CD14-positive monocyte (primary cell): ENCODE measurements around the gene ANK2. TPM values are rescaled to one million over a fixed set of nuclear protein-coding genes. Genes with fewer than 3 reads are reported as not detected.

Source experiments
- DNase-seq, 3 donors: peaks; one replicate each; pipeline ENCODE4 v3.0.0-alpha.2; 2011 to 2022
- H2AFZ ChIP-seq: 2 replicates; pipeline ENCODE4 v1.6.0; 2012; ENCODE audit warnings: mild to moderate bottlenecking, low read depth, low read length, inconsistent platforms; ENCODE audit not compliant: insufficient read depth, poor library complexity, severe bottlenecking
- H3K27ac ChIP-seq, 2 donors: 1 replicate in 1 of 2; 2 replicates in 1 of 2; pipeline ENCODE4 v1.5.1; 2012 to 2013; ENCODE audit warnings: low read length in 2 of 2, control low read depth in 1 of 2, inconsistent platforms in 1 of 2, low read depth in 1 of 2, mild to moderate bottlenecking in 1 of 2
- H3K27me3 ChIP-seq, 2 donors: one replicate each; pipeline versions ENCODE4 v1.6.0 to v1.6.1; 2011 to 2013; ENCODE audit warnings: low read length in 2 of 2; ENCODE audit not compliant: control insufficient read depth in 2 of 2, insufficient read depth in 2 of 2
- H3K36me3 ChIP-seq, 2 donors: replicated peaks in 1 of 2; 1 replicate in 1 of 2; 2 replicates in 1 of 2; pipeline versions ENCODE4 v1.5.1 to v1.6.1; 2012 to 2013; ENCODE audit warnings: low read length in 2 of 2, control low read depth in 1 of 2, inconsistent platforms in 1 of 2, mild to moderate bottlenecking in 1 of 2; ENCODE audit not compliant: insufficient read depth in 2 of 2, control insufficient read depth in 1 of 2
- H3K4me1 ChIP-seq, 2 donors: 1 replicate in 1 of 2; 2 replicates in 1 of 2; pipeline versions ENCODE4 v1.5.1 to v1.6.1; 2012 to 2013; ENCODE audit warnings: low read length in 2 of 2, control low read depth in 1 of 2, inconsistent platforms in 1 of 2, mild to moderate bottlenecking in 1 of 2, moderate library complexity in 1 of 2; ENCODE audit not compliant: insufficient read depth in 2 of 2, control insufficient read depth in 1 of 2
- H3K4me2 ChIP-seq: replicated peaks from 2 replicates; pipeline ENCODE3; 2012; ENCODE audit warnings: low read length, moderate library complexity, mild to moderate bottlenecking; ENCODE audit not compliant: poor library complexity, severe bottlenecking; ENCODE audit errors: extremely low read depth
- H3K4me3 ChIP-seq, 3 experiments: fragments of 200-600 bp in 1 of 3; sonication (generic) in 1 of 3; replicated peaks in 1 of 3; 1 replicate in 2 of 3; 2 replicates in 1 of 3; pipeline ENCODE4 v1.5.1; 2011 to 2013; ENCODE audit warnings: low read length in 3 of 3, mild to moderate bottlenecking in 3 of 3, control low read depth in 2 of 3, low read depth in 2 of 3, inconsistent platforms in 1 of 3, moderate library complexity in 1 of 3
- H3K79me2 ChIP-seq: 2 replicates; pipeline ENCODE4 v1.6.0; 2012; ENCODE audit warnings: mild to moderate bottlenecking, control low read depth, inconsistent platforms, low read length, moderate library complexity; ENCODE audit not compliant: insufficient read depth
- H3K9ac ChIP-seq: 2 replicates; pipeline ENCODE4 v1.6.0; 2017; ENCODE audit warnings: low read length, mild to moderate bottlenecking; ENCODE audit not compliant: insufficient read depth, poor library complexity, severe bottlenecking
- H3K9me3 ChIP-seq, 2 donors: replicated peaks in 1 of 2; 1 replicate in 1 of 2; 2 replicates in 1 of 2; pipeline versions ENCODE4 v1.5.1 to v1.6.1; 2012 to 2013; ENCODE audit warnings: low read length in 2 of 2, control low read depth in 1 of 2; ENCODE audit not compliant: control insufficient read depth in 1 of 2, insufficient read depth in 1 of 2
- H4K20me1 ChIP-seq: 2 replicates; pipeline ENCODE4 v1.6.0; 2012; ENCODE audit warnings: mild to moderate bottlenecking, low read length, control low read depth, moderate library complexity; ENCODE audit not compliant: insufficient read depth
- H3K27ac Mint-ChIP-seq, 7 donors: one replicate each; pipeline ENCODE4 v1.8.0; 2020; ENCODE audit warnings: mild to moderate bottlenecking in 7 of 7, mixed read lengths in 7 of 7, moderate library complexity in 6 of 7, inconsistent platforms in 2 of 7
- H3K27me3 Mint-ChIP-seq, 3 donors: one replicate each; pipeline ENCODE4 v1.8.0; 2021 to 2022; ENCODE audit warnings: low read depth in 3 of 3, mild to moderate bottlenecking in 3 of 3, mixed read lengths in 3 of 3, moderate library complexity in 3 of 3, inconsistent platforms in 1 of 3
- H3K36me3 Mint-ChIP-seq, 2 donors: one replicate each; pipeline ENCODE4 v1.8.0; 2020; ENCODE audit warnings: mixed read lengths in 2 of 2, inconsistent platforms in 1 of 2, mild to moderate bottlenecking in 1 of 2
- H3K4me1 Mint-ChIP-seq: one replicate; pipeline ENCODE4 v1.8.0; 2020; ENCODE audit warnings: mild to moderate bottlenecking, mixed read lengths
- H3K4me3 Mint-ChIP-seq, 2 donors: one replicate each; pipeline ENCODE4 v1.8.0; 2020; ENCODE audit warnings: mild to moderate bottlenecking in 2 of 2, mixed read lengths in 2 of 2, moderate library complexity in 1 of 2
- H3K9me3 Mint-ChIP-seq, 7 donors: one replicate each; pipeline ENCODE4 v1.8.0; 2020 to 2022; ENCODE audit warnings: mixed read lengths in 7 of 7, mild to moderate bottlenecking in 6 of 7, moderate library complexity in 6 of 7, inconsistent platforms in 2 of 7
- CTCF ChIP-seq: fragments of 200-600 bp; IDR thresholded peaks from one replicate; pipeline ENCODE4 v1.8.0; 2022; ENCODE audit warnings: antibody characterized with exemption, mild to moderate bottlenecking
- WGBS: methylation state at CpG from one replicate; pipeline ENCODE4 v1.1.5; 2013; ENCODE audit warnings: missing lambda C conversion rate; ENCODE audit not compliant: insufficient coverage; 5-methylcytosine and 5-hydroxymethylcytosine counted together
- intact Hi-C, 2 donors: fragments of 100-400 bp; cut with micrococcal nuclease; formaldehyde crosslinking; loops; one replicate each; pipeline versions ENCODE4 v1.15.0 to v1.15.1; 2023
- polyA plus RNA-seq, 3 donors: library from polyadenylated mRNA; depleted of rRNA in 1 of 3; unstranded in 2 of 3; stranded (reverse) in 1 of 3; fragments of 300-500 nt in 2 of 3; fragments of >200 nt in 1 of 3; fragmentation: Illumina TruSeq in 2 of 3; gene quantifications; 1 replicate in 2 of 3; 2 replicates in 1 of 3; pipeline ENCODE4 v1.2.3, GENCODE V29; 2012 to 2021

Gene ANK2
- polyA plus RNA-seq, 3 donors: not detected

- Histone ChIP-seq H3K4me2 (no peak overlapping the region), H3K4me3 (no peak overlapping the region), H4K20me1 (no peaks in the 10 kb centered on the region), H3K36me3 (no peaks in the 10 kb centered on the region), H2AFZ (no peak overlapping the region), H3K27ac (no peak overlapping the region), H3K27me3 (no peaks in the 10 kb centered on the region), H3K79me2 (no peaks in the 10 kb centered on the region), H3K9me3 (no peaks in the 10 kb centered on the region), H3K4me1 (no peaks in the 10 kb centered on the region), H3K9ac (no peak overlapping the region)
- no peaks in the 10 kb centered on the region for H3K4me1 Mint-ChIP-seq
- no peak overlapping the region for H3K4me3 Mint-ChIP-seq
- DNase-seq: no peak
- intact Hi-C loops: no loop called here
- H3K27ac Mint-ChIP-seq: no peak overlapping the region
- no peaks in the 10 kb centered on the region for H3K9me3 Mint-ChIP-seq
- TF ChIP-seq CTCF: no peak
- WGBS: no CpG with 5 or more reads among the region's 1 CpG
- peaks cover 0 to 1% (median 0%) of the 10 kb centered on the region in 3 donors for H3K27me3 Mint-ChIP-seq
- no peaks in the 10 kb centered on the region for H3K36me3 Mint-ChIP-seq
Measured at GRCh38 chr4:113122066-113122465, 72.6 kb downstream of the ANK2 start.

- Histone ChIP-seq H3K27ac (no peak overlapping the region), H3K4me1 (no peaks in the 10 kb centered on the region), H3K9ac (no peak overlapping the region), H3K36me3 (no peaks in the 10 kb centered on the region), H2AFZ (no peak overlapping the region), H3K9me3 (no peaks in the 10 kb centered on the region), H3K4me3 (no peak overlapping the region), H3K79me2 (no peaks in the 10 kb centered on the region), H4K20me1 (no peaks in the 10 kb centered on the region), H3K27me3 (no peaks in the 10 kb centered on the region), H3K4me2 (no peak overlapping the region)
- WGBS: no CpG with 5 or more reads among the region's 1 CpG
- no peak overlapping the region for H3K4me3 Mint-ChIP-seq
- H3K9me3 Mint-ChIP-seq: no peaks in the 10 kb centered on the region
- no peaks in the 10 kb centered on the region for H3K4me1 Mint-ChIP-seq
- peaks cover 0 to 1% (median 0%) of the 10 kb centered on the region in 3 donors for H3K27me3 Mint-ChIP-seq
- no peak overlapping the region for H3K27ac Mint-ChIP-seq
- no peak for TF ChIP-seq CTCF
- intact Hi-C loops: no loop called here
- no peak for DNase-seq
- H3K36me3 Mint-ChIP-seq: no peaks in the 10 kb centered on the region
Measured at GRCh38 chr4:113125418-113125817, 76.0 kb downstream of the ANK2 start.
